Sigmoid colon (tissue), 7 donors: ENCODE results near the gene RCN2. TPM values are rescaled to one million over a fixed set of nuclear protein-coding genes. Genes with fewer than 3 reads are reported as not detected.
"Not testable (repeated sequence)": the region's sequence is repeated elsewhere in the genome, so short reads cannot be mapped to it uniquely, and the experiment has no call there.

Experiments used
- DNase-seq: peaks from one replicate; pipeline ENCODE4 v3.0.0-alpha.2; 2019
- H3K27ac ChIP-seq, 4 donors: fragments of 200-600 bp; sonication (generic); one replicate each; pipeline ENCODE4 v1.5.1; 2016 to 2019; ENCODE audit warnings: mild to moderate bottlenecking in 1 of 4
- H3K27me3 ChIP-seq, 3 donors: fragments of 200-600 bp; sonication (generic); one replicate each; pipeline ENCODE4 v1.5.1; 2019; ENCODE audit warnings: mild to moderate bottlenecking in 1 of 3
- H3K36me3 ChIP-seq, 4 donors: fragments of 200-600 bp; sonication (generic); one replicate each; pipeline ENCODE4 v1.5.1; 2016 to 2019
- H3K4me1 ChIP-seq, 4 donors: fragments of 200-600 bp; sonication (generic); one replicate each; pipeline ENCODE4 v1.5.1; 2017 to 2019
- H3K4me3 ChIP-seq, 4 donors: fragments of 200-600 bp; sonication (generic); one replicate each; pipeline ENCODE4 v1.5.1; 2017 to 2019; ENCODE audit warnings: mild to moderate bottlenecking in 2 of 4, moderate library complexity in 1 of 4
- H3K9me3 ChIP-seq, 4 donors: fragments of 200-600 bp in 3 of 4; sonication (generic) in 3 of 4; one replicate each; pipeline versions ENCODE4 v1.5.1 to v1.6.1; 2013 to 2019
- CTCF ChIP-seq, 4 experiments: fragments of 450-650 bp in 3 of 4; fragments of 200-600 bp in 1 of 4; IDR thresholded peaks; one replicate each; pipeline ENCODE4 v1.5.1; 2016 to 2019; ENCODE audit warnings: antibody characterized with exemption in 4 of 4, mild to moderate bottlenecking in 3 of 4, moderate library complexity in 2 of 4
- EP300 ChIP-seq, 4 donors: sonication (generic); formaldehyde crosslinking; IDR thresholded peaks; one replicate each; pipeline ENCODE4 v1.6.1; 2017; ENCODE audit warnings: antibody characterized with exemption in 4 of 4
- POLR2A ChIP-seq, 2 donors: fragments of 450-650 bp; IDR thresholded peaks; one replicate each; pipeline ENCODE4 v1.6.1; 2016; ENCODE audit warnings: antibody characterized with exemption in 2 of 2, mild to moderate bottlenecking in 2 of 2, moderate library complexity in 2 of 2
- POLR2AphosphoS5 ChIP-seq, 4 donors: sonication (generic); formaldehyde crosslinking; IDR thresholded peaks; one replicate each; pipeline ENCODE4 v1.6.1; 2017; ENCODE audit warnings: antibody characterized with exemption in 4 of 4
- WGBS, 2 donors: extraction: QIAGEN DNeasy Blood & Tissue Kit; methylation state at CpG; one replicate each; pipeline ENCODE4 v1.1.7; 2013; 5-methylcytosine and 5-hydroxymethylcytosine counted together
- intact Hi-C: fragments of 100-400 bp; cut with DNase I; formaldehyde crosslinking; loops from one replicate; pipeline ENCODE4 v1.15.1; 2023
- polyA plus RNA-seq, 3 donors: library from polyadenylated mRNA; stranded (reverse); fragments of 200-250 nt; gene quantifications; one replicate each; pipeline ENCODE4 v1.2.3, GENCODE V29; 2013
- total RNA-seq, 4 donors: library from RNA; depleted of rRNA; stranded (reverse); fragments of >200 nt; gene quantifications; one replicate each; pipeline ENCODE4 v1.1.0, GENCODE V29; 2016
- donor health status: healthy with polysubstance abuse.
- donor health status: Bipolar disorder and iron deficiency.
- donor health status: healthy.

The RCN2 gene
- total and polyA plus RNA-seq, 7 donors, result 12.3 to 62.8 (median 45.5) TPM

DNA sequence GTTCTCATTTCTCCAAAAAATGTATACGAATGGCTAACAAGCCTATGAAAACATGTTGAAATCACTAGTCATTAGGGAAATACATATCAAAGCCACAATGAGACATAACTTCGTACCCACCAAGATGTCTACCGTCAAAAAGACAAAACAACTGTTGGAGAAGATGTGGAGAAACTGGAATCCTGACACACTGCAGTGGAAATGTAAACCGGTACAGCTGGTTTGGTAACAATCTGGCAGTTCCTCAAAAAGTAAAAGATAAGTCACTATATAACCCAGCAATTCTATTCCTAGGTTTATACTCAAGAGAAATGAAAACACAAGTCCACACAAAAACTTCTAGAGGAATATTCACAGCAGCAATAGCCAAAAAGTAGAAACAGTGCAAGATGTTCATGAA, 33.4 kb upstream of the RCN2 start:
- Histone ChIP-seq H3K36me3 (no peaks in the 10 kb centered on the region), H3K4me1 (peaks cover 0 to under 1% (median 0%) of the 10 kb centered on the region in 4 donors), H3K27me3 (no peaks in the 10 kb centered on the region), H3K4me3 (no peak overlapping the region), H3K9me3 (no peaks in the 10 kb centered on the region), H3K27ac (no peak overlapping the region)
- intact Hi-C loops, result no loop called here
- no peak for TF ChIP-seq EP300 (IDR thresholded peaks at IDR 0.05)
- no peak for TF ChIP-seq CTCF (IDR thresholded peaks at IDR 0.05)
- TF ChIP-seq POLR2A (IDR thresholded peaks at IDR 0.05), result no peak
- no peak for TF ChIP-seq POLR2AphosphoS5 (IDR thresholded peaks at IDR 0.05)
- DNase-seq, result no peak
- 51 to 84% methylated on average over 4 of the region's 4 CpGs for WGBS, 2 donors

GRCh38 chr15:76899176-76899930, 32.2 kb upstream of the RCN2 start:
- DNase-seq, H3K27ac ChIP-seq, H3K27me3 ChIP-seq, intact Hi-C loops, H3K36me3 ChIP-seq, H3K9me3 ChIP-seq, H3K4me3 ChIP-seq: not testable (repeated sequence)
- 93 to 97% methylated on average over 39 of the region's 39 CpGs for WGBS, 2 donors
- peaks cover 0 to 12% (median 5%) of the 10 kb centered on the region in 4 donors for H3K4me1 ChIP-seq

- H3K36me3 ChIP-seq, H3K27ac ChIP-seq, H3K4me3 ChIP-seq, H3K27me3 ChIP-seq, H3K9me3 ChIP-seq, DNase-seq: not testable (repeated sequence)
- peaks cover 0 to 17% (median 6%) of the 10 kb centered on the region in 4 donors for H3K4me1 ChIP-seq
- intact Hi-C loops, result loop anchor here (10.0 kb wide), 1 partner anchor 165 kb away; no protein-coding TSS in a partner anchor
- WGBS, 2 donors, result 84 to 87% methylated on average over 2 of the region's 6 CpGs
Observed at GRCh38 chr15:76899931-76900310, 31.6 kb upstream of the RCN2 start.

DNA sequence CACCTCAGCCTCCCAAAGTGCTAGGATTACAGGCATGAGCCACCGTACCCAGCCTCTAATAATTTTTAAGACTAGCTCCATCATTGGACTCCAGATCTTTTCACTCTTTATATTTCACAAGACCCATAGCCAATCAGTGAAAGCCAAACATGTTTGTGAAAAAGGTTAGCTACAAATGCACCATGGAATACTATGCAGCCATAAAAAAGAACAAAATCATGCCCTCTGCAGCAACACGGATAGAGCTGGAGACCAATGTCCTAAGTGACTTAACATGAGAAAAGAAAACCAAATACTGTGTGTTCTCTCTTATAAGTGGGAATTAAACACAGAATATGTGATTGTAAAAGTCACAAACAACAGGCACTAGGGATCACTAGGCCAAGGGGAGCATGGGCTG, 29.6 kb upstream of the RCN2 start:
- WGBS, 2 donors, result 96 to 97% methylated on average over 2 of the region's 2 CpGs
- intact Hi-C loops, result loop anchor here (10.0 kb wide), 1 partner anchor 163 kb away; no protein-coding TSS in a partner anchor
- TF ChIP-seq EP300 (IDR thresholded peaks at IDR 0.05) (no peak), POLR2AphosphoS5 (IDR thresholded peaks at IDR 0.05) (no peak), POLR2A (IDR thresholded peaks at IDR 0.05) (no peak), CTCF (IDR thresholded peaks at IDR 0.05) (no peak)
- Histone ChIP-seq H3K4me1 (peaks cover 0 to 31% (median 15%) of the 10 kb centered on the region in 4 donors), H3K36me3 (no peaks in the 10 kb centered on the region), H3K27ac (no peak overlapping the region), H3K4me3 (no peak overlapping the region), H3K27me3 (no peaks in the 10 kb centered on the region), H3K9me3 (no peaks in the 10 kb centered on the region)
- DNase-seq, result no peak

GRCh38 chr15:76903251-76903681, 28.3 kb upstream of the RCN2 start:
- TF ChIP-seq POLR2AphosphoS5 (IDR thresholded peaks at IDR 0.05), result no peak
- Histone ChIP-seq H3K4me1 (peaks cover 0 to 31% (median 15%) of the 10 kb centered on the region in 4 donors), H3K27ac (peak overlapping the region; percentile 6 to 92 (median 58)), H3K36me3 (no peaks in the 10 kb centered on the region), H3K4me3 (no peak overlapping the region), H3K27me3 (no peaks in the 10 kb centered on the region), H3K9me3 (no peaks in the 10 kb centered on the region)
- intact Hi-C loops, result loop anchor here (10.0 kb wide), 1 partner anchor 162 kb away; no protein-coding TSS in a partner anchor
- no peak for DNase-seq

DNA sequence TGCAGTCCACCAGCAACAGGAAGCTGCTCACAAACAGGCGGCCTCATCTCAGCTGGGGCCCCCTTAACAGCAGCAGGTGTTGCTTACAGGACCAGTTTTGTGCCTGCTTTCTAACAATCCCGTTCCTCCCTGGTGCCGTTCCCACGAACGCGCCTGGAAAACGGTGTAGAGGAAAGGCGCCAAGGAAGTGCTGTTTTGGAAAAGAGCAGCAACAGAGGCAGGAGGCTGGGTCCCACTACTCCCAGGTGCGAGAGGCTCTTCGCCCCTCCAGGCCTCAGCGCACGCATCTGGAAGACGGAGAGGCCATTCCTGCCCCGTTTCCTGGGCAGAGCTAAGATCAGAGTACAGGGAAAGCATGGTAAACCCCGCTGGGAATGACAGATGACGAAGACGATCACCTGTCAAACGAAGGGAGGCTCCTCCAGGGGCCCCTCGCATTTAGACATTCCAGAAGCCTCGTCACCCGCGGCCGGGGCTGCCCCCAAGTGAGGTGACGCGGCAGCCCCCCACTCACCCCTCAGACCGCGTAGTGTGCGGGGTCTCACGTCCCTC, 27.0 kb upstream of the RCN2 start:
- H3K36me3 ChIP-seq, result no peaks in the 10 kb centered on the region
- peak; percentile 66 for DNase-seq
- no peaks in the 10 kb centered on the region for H3K27me3 ChIP-seq
- peak overlapping the region; percentile 82 to 92 (median 90) for H3K27ac ChIP-seq
- TF ChIP-seq POLR2AphosphoS5 (IDR thresholded peaks at IDR 0.05), result no peak
- TF ChIP-seq EP300 (IDR thresholded peaks at IDR 0.05), result no peak
- no peak for TF ChIP-seq CTCF (IDR thresholded peaks at IDR 0.05)
- TF ChIP-seq POLR2A (IDR thresholded peaks at IDR 0.05), result no peak
- H3K4me1 ChIP-seq, result peaks cover 0 to 31% (median 15%) of the 10 kb centered on the region in 4 donors
- H3K4me3 ChIP-seq, result peak overlapping the region; percentile 73 to 98 (median 92)
- H3K9me3 ChIP-seq, result no peaks in the 10 kb centered on the region
- WGBS, 2 donors, result 1 to 2% methylated on average over 29 of the region's 29 CpGs
- intact Hi-C loops, result loop anchor here (1.0 to 10.0 kb wide), 2 partner anchors 27 to 160 kb away; partner anchors contain the start of gene RCN2
